GM12873 (cell line): ENCODE results near the gene VCY1B.
"Not testable (repeated sequence)": the region's sequence is repeated elsewhere in the genome, so short reads cannot be mapped to it uniquely, and the experiment has no call there.

Source experiments
- TF ChIP-seq, protein P1 (sequence below): IDR thresholded peaks from 2 replicates; pipeline ENCODE4 v1.5.1; 2012; ENCODE audit warnings: low read depth, mild to moderate bottlenecking, moderate library complexity, low read length, control low read depth; ENCODE audit not compliant: insufficient read depth; ENCODE audit errors: missing control alignments

The VCY1B gene

GRCh38 chrY:14055927-14056326 is at the start of gene VCY1B:
VCY1B (plus strand) TSS chrY:14056227; CDS start chrY:14056290, 63 bp downstream.
- TF ChIP-seq, protein P1, sequence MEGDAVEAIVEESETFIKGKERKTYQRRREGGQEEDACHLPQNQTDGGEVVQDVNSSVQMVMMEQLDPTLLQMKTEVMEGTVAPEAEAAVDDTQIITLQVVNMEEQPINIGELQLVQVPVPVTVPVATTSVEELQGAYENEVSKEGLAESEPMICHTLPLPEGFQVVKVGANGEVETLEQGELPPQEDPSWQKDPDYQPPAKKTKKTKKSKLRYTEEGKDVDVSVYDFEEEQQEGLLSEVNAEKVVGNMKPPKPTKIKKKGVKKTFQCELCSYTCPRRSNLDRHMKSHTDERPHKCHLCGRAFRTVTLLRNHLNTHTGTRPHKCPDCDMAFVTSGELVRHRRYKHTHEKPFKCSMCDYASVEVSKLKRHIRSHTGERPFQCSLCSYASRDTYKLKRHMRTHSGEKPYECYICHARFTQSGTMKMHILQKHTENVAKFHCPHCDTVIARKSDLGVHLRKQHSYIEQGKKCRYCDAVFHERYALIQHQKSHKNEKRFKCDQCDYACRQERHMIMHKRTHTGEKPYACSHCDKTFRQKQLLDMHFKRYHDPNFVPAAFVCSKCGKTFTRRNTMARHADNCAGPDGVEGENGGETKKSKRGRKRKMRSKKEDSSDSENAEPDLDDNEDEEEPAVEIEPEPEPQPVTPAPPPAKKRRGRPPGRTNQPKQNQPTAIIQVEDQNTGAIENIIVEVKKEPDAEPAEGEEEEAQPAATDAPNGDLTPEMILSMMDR, result not testable (repeated sequence)

GRCh38 chrY:14085877-14086276 is 29.9 kb downstream of the VCY1B start:
- TF ChIP-seq, protein P1, result no peak
